Progenitor cell of endocrine pancreas (in vitro differentiated cells): Measurements from ENCODE around the gene TMCC2. TPM values are rescaled to one million over a fixed set of nuclear protein-coding genes. Genes with fewer than 3 reads are reported as not detected.

Experiments
- DNase-seq: peaks from one replicate; pipeline ENCODE4 v3.0.0; 2021; ENCODE audit warnings: low spot score; ENCODE audit not compliant: unreplicated experiment
- H3K27ac Mint-ChIP-seq: 2 replicates; pipeline ENCODE4 v1.8.0; 2021; ENCODE audit warnings: mild to moderate bottlenecking, moderate library complexity, mixed read lengths
- H3K27me3 Mint-ChIP-seq: 2 replicates; pipeline ENCODE4 v1.8.0; 2021; ENCODE audit warnings: mixed read lengths
- H3K36me3 Mint-ChIP-seq: 2 replicates; pipeline ENCODE4 v1.8.0; 2022; ENCODE audit warnings: mixed read lengths; ENCODE audit not compliant: insufficient read depth
- H3K4me1 Mint-ChIP-seq: 2 replicates; pipeline ENCODE4 v1.8.0; 2021; ENCODE audit warnings: low read depth, mixed read lengths
- H3K4me3 Mint-ChIP-seq: 2 replicates; pipeline ENCODE4 v1.8.0; 2021; ENCODE audit warnings: low read depth, mild to moderate bottlenecking, moderate library complexity, mixed read lengths
- H3K9me3 Mint-ChIP-seq: 2 replicates; pipeline ENCODE4 v1.8.0; 2021; ENCODE audit warnings: low read depth, mixed read lengths
- total RNA-seq: library from RNA; stranded (reverse); gene quantifications from 2 replicates; pipeline ENCODE4 v1.2.1, GENCODE V29; 2021
- TF ChIP-seq, protein P1 (sequence below): fragments of 200-600 bp; sonication (generic); IDR thresholded peaks from one replicate; pipeline ENCODE4 v1.5.0; 2021; ENCODE audit warnings: antibody characterized with exemption, mild to moderate bottlenecking; ENCODE audit not compliant: unreplicated experiment

Gene TMCC2
- total RNA-seq, 1 donor from 2014 or later: 4.6 TPM

- Mint-ChIP-seq H3K4me3 (peak overlapping the region; percentile 37), H3K27me3 (no peaks in the 10 kb centered on the region), H3K9me3 (no peaks in the 10 kb centered on the region), H3K27ac (peak overlapping the region; percentile 98), H3K4me1 (peaks cover 27% of the 10 kb centered on the region), H3K36me3 (peaks cover 7% of the 10 kb centered on the region)
- TF ChIP-seq, protein P1, sequence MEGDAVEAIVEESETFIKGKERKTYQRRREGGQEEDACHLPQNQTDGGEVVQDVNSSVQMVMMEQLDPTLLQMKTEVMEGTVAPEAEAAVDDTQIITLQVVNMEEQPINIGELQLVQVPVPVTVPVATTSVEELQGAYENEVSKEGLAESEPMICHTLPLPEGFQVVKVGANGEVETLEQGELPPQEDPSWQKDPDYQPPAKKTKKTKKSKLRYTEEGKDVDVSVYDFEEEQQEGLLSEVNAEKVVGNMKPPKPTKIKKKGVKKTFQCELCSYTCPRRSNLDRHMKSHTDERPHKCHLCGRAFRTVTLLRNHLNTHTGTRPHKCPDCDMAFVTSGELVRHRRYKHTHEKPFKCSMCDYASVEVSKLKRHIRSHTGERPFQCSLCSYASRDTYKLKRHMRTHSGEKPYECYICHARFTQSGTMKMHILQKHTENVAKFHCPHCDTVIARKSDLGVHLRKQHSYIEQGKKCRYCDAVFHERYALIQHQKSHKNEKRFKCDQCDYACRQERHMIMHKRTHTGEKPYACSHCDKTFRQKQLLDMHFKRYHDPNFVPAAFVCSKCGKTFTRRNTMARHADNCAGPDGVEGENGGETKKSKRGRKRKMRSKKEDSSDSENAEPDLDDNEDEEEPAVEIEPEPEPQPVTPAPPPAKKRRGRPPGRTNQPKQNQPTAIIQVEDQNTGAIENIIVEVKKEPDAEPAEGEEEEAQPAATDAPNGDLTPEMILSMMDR: no peak
- DNase-seq: no peak
Observed at GRCh38 chr1:205301842-205302588, 74.3 kb downstream of the TMCC2 start.

DNA sequence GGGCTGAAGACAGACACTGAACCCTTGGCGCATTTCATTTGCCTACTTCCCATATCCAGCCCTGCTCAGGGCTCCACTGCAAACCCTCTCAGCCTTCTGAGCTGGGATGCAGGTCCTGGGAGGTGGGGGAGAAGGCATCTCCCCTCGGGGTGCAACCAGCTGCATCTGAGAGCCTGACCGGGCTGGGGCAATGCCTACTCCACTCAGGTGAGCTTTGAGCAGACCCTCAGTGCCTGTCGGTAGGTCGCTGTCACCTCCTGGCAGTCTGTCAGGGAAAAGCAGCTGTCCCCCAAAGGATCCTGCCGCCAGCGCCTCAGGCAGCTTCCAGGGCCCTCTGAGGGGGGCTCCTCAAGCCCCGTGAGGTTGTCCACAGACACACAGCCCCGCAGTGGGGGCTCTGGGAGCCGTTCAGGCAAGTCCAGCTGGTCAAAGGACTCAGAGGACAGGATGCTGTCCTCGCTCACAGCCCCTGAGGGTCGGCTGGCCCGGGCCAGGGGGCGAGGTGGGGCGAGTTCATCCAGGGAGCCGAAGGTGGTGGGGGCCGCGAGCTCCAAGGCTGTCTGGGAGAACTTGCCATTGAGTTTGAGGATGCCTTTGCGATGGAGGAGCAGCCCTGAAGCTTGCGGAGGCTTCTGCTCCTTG lies 75.6 kb downstream of the TMCC2 start:
- H3K4me1 Mint-ChIP-seq: peaks cover 23% of the 10 kb centered on the region
- TF ChIP-seq, protein P1: no peak
- DNase-seq: no peak
- H3K9me3 Mint-ChIP-seq: no peaks in the 10 kb centered on the region
- no peak overlapping the region for H3K4me3 Mint-ChIP-seq
- H3K27me3 Mint-ChIP-seq: no peaks in the 10 kb centered on the region
- H3K36me3 Mint-ChIP-seq: peaks cover 7% of the 10 kb centered on the region
- no peak overlapping the region for H3K27ac Mint-ChIP-seq

- Mint-ChIP-seq H3K9me3 (no peaks in the 10 kb centered on the region), H3K4me3 (no peak overlapping the region), H3K4me1 (peaks cover 20% of the 10 kb centered on the region), H3K27ac (no peak overlapping the region), H3K27me3 (no peaks in the 10 kb centered on the region), H3K36me3 (peaks cover 7% of the 10 kb centered on the region)
- TF ChIP-seq, protein P1: no peak
- no peak for DNase-seq
Observed at GRCh38 chr1:205304046-205304694, 76.4 kb downstream of the TMCC2 start.

- TF ChIP-seq, protein P1: no peak
- DNase-seq: no peak
- peaks cover 20% of the 10 kb centered on the region for H3K4me1 Mint-ChIP-seq
- H3K36me3 Mint-ChIP-seq: peaks cover 7% of the 10 kb centered on the region
- H3K9me3 Mint-ChIP-seq: no peaks in the 10 kb centered on the region
- H3K27me3 Mint-ChIP-seq: no peaks in the 10 kb centered on the region
- H3K4me3 Mint-ChIP-seq: no peak overlapping the region
- no peak overlapping the region for H3K27ac Mint-ChIP-seq
Observed at GRCh38 chr1:205304695-205305070, 76.9 kb downstream of the TMCC2 start.

DNA sequence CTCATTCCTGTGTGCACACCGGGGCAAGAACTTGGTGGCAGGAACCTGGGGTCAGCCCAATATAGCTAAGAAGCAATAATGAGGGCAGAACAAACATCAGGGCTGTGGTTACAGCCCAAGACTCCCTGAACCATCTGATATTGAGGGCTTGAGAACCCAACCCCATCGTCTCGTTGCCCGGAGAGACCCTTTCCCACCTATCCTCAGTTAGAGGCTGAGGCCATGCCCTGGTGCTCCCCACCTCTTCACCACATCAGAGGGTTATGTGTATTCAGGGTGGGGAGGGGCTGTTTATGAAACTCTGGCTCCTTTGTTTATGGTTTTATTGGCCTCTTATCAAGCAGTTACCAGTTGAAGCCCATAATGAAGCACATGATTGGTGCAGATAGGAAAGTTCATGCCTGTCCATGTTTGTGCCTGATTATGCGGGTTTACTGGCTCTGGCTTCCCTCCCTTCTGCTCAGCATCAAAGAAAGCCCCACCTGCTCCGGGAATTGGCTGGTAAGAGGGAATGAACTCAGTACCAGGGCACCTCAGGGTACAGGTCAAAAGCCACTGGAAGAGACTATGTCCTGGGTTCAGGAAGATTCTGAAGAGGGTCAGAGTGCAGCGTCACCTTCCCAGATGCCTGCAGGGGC lies 79.3 kb downstream of the TMCC2 start:
- Mint-ChIP-seq H3K4me1 (peaks cover 5% of the 10 kb centered on the region), H3K4me3 (no peak overlapping the region), H3K27ac (no peak overlapping the region), H3K27me3 (no peaks in the 10 kb centered on the region), H3K36me3 (peaks cover 7% of the 10 kb centered on the region), H3K9me3 (no peaks in the 10 kb centered on the region)
- no peak for DNase-seq
- TF ChIP-seq, protein P1: no peak
